IMR-90 (cell line): ENCODE measurements around the gene SLIT3.

ENCODE experiments used
- BHLHE40 ChIP-seq: fragments of 150-350 bp; IDR thresholded peaks from 2 replicates; pipeline ENCODE4 v1.6.1; 2016; ENCODE audit warnings: mild to moderate bottlenecking, low read depth, low read length
- CEBPB ChIP-seq: IDR thresholded peaks from 2 replicates; pipeline ENCODE4 v1.6.1; 2012; ENCODE audit warnings: low read depth, low read length, improper control_type of control experiment
- CHD1 ChIP-seq: IDR thresholded peaks from 2 replicates; pipeline ENCODE4 v1.6.1; 2012; ENCODE audit warnings: low read depth, low read length, improper control_type of control experiment
- CTCF ChIP-seq: conservative IDR thresholded peaks from 2 replicates; pipeline ENCODE4 v1.5.1; 2012; ENCODE audit warnings: mild to moderate bottlenecking, low read depth, low read length, improper control_type of control experiment
- MAFK ChIP-seq: IDR thresholded peaks from 2 replicates; pipeline ENCODE4 v1.6.1; 2012; ENCODE audit warnings: low read depth, low read length, improper control_type of control experiment
- NFE2L2 ChIP-seq: fragments of 150-350 bp; IDR thresholded peaks from 2 replicates; pipeline ENCODE4 v1.6.1; 2016; ENCODE audit warnings: low read depth, mild to moderate bottlenecking, low read length
- POLR2A ChIP-seq: IDR thresholded peaks from 2 replicates; pipeline ENCODE4 v1.6.1; 2012; ENCODE audit warnings: mild to moderate bottlenecking, low read depth, low read length
- RAD21 ChIP-seq: IDR thresholded peaks from 2 replicates; pipeline ENCODE4 v1.6.1; 2012; ENCODE audit warnings: low read length, improper control_type of control experiment
- RFX5 ChIP-seq: IDR thresholded peaks from 2 replicates; pipeline ENCODE4 v1.8.0; 2012; ENCODE audit warnings: low read depth, mild to moderate bottlenecking, low read length, moderate library complexity
- SMC3 ChIP-seq: fragments of 150-350 bp; IDR thresholded peaks from 2 replicates; pipeline ENCODE4 v1.6.1; 2016; ENCODE audit warnings: low read depth, mild to moderate bottlenecking, antibody characterized with exemption, low read length, moderate library complexity
- USF2 ChIP-seq: fragments of 150-350 bp; IDR thresholded peaks from 2 replicates; pipeline ENCODE4 v1.6.1; 2017; ENCODE audit warnings: mild to moderate bottlenecking, antibody characterized with exemption, low read length, low read depth

- TF ChIP-seq CTCF (no peak), POLR2A (no peak), MAFK (no peak), USF2 (no peak), RFX5 (no peak), CHD1 (no peak), BHLHE40 (no peak), RAD21 (no peak), SMC3 (no peak), CEBPB (no peak), NFE2L2 (no peak)
Measured at GRCh38 chr5:168713051-168713450, 587.9 kb downstream of the SLIT3 start.
